ENCODE data around the gene RAC2. TPM values are rescaled to one million over a fixed set of nuclear protein-coding genes. Genes with fewer than 3 reads are reported as not detected.

RAC2 gene
- total and polyA plus RNA-seq, 11 donors = 1.3 to 60.5 (median 3.8) TPM

- no peak for ATAC-seq
- 95 to 99% (median 95%) methylated on average over 5 of the region's 5 CpGs for WGBS, 4 donors
- no peaks in the 10 kb centered on the region for H3K9me3 ChIP-seq
- peak overlapping the region in 1 of 12 donors; percentile 52 for H3K27ac ChIP-seq
- TF ChIP-seq CTCF (IDR thresholded peaks at IDR 0.05) (no peak), POLR2A (IDR thresholded peaks at IDR 0.05) (no peak)
- H3K36me3 ChIP-seq = peaks cover 0 to under 1% (median 0%) of the 10 kb centered on the region in 9 donors
- DNase-seq = no peak
- peaks cover 0 to 69% (median 4%) of the 10 kb centered on the region in 9 donors for H3K27me3 ChIP-seq
- no peak overlapping the region for H3K4me3 ChIP-seq
- H3K4me1 ChIP-seq = peaks cover 0 to 49% (median 0%) of the 10 kb centered on the region in 12 donors
- intact Hi-C loops (cut with DNase I) = no loop called here
These were observed 36.6 kb upstream of the RAC2 start for GRCh38 chr22:37280718-37281117.

- peak overlapping the region in 1 of 12 donors; percentile 52 for H3K27ac ChIP-seq
- 72 to 74% (median 72%) methylated on average over 17 of the region's 17 CpGs for WGBS, 4 donors
- H3K4me3 ChIP-seq = no peak overlapping the region
- no peaks in the 10 kb centered on the region for H3K9me3 ChIP-seq
- peaks cover 0 to 52% (median 0%) of the 10 kb centered on the region in 12 donors for H3K4me1 ChIP-seq
- TF ChIP-seq CTCF (IDR thresholded peaks at IDR 0.05) (no peak), POLR2A (IDR thresholded peaks at IDR 0.05) (no peak)
- no peak for ATAC-seq
- H3K36me3 ChIP-seq = no peaks in the 10 kb centered on the region
- H3K27me3 ChIP-seq = peaks cover 0 to 76% (median 4%) of the 10 kb centered on the region in 9 donors
- peak in 1 of 5 donors; percentile 14 for DNase-seq
- intact Hi-C loops (cut with DNase I) = no loop called here
These were observed 35.5 kb upstream of the RAC2 start for GRCh38 chr22:37279331-37280181.

- Histone ChIP-seq H3K4me1 (peaks cover 0 to 59% (median 0%) of the 10 kb centered on the region in 12 donors), H3K4me3 (no peak overlapping the region), H3K27me3 (peaks cover 0 to 73% (median 6%) of the 10 kb centered on the region in 9 donors), H3K9me3 (no peaks in the 10 kb centered on the region), H3K27ac (no peak overlapping the region), H3K36me3 (no peaks in the 10 kb centered on the region)
- intact Hi-C loops (cut with DNase I) = no loop called here
- WGBS, 4 donors = 45 to 55% (median 50%) methylated on average over 5 of the region's 5 CpGs
- TF ChIP-seq CTCF (IDR thresholded peaks at IDR 0.05) (no peak), POLR2A (IDR thresholded peaks at IDR 0.05) (no peak)
- ATAC-seq = no peak
- DNase-seq = no peak
These were observed 34.2 kb upstream of the RAC2 start for GRCh38 chr22:37278261-37278660.

GRCh38 chr22:37277384-37277783 lies 33.3 kb upstream of the RAC2 start:
- Histone ChIP-seq H3K36me3 (no peaks in the 10 kb centered on the region), H3K4me3 (no peak overlapping the region), H3K27ac (no peak overlapping the region), H3K27me3 (peaks cover 0 to 66% (median 6%) of the 10 kb centered on the region in 9 donors), H3K4me1 (peaks cover 0 to 67% (median 0%) of the 10 kb centered on the region in 12 donors), H3K9me3 (no peaks in the 10 kb centered on the region)
- ATAC-seq = no peak
- intact Hi-C loops (cut with DNase I) = no loop called here
- WGBS, 4 donors = 78 to 83% (median 82%) methylated on average over 11 of the region's 11 CpGs
- peak in 1 of 5 donors; percentile 3 for DNase-seq
- TF ChIP-seq POLR2A (IDR thresholded peaks at IDR 0.05) (no peak), CTCF (IDR thresholded peaks at IDR 0.05) (no peak)
